Thoracic aorta (tissue), 2 donors: ENCODE measurements around the gene IL6R. TPM values are rescaled to one million over a fixed set of nuclear protein-coding genes. Genes with fewer than 3 reads are reported as not detected.

ENCODE experiments used
- ATAC-seq: fragments of 150-250 bp; one replicate; pipeline ENCODE4 v1.8.0; 2017; ENCODE audit warnings: low read depth; ENCODE audit not compliant: insufficient number of reproducible peaks, low FRiP score
- DNase-seq: peaks from one replicate; pipeline ENCODE4 v3.0.0-alpha.2; 2020; ENCODE audit warnings: low spot score
- H3K27ac ChIP-seq, 2 donors: fragments of 200-600 bp; sonication (generic); 1 replicate in 1 of 2; 2 replicates in 1 of 2; pipeline ENCODE4 v1.5.1; 2016; ENCODE audit warnings: mild to moderate bottlenecking in 2 of 2, moderate library complexity in 2 of 2
- H3K27me3 ChIP-seq: fragments of 200-600 bp; sonication (generic); replicated peaks from 2 replicates; pipeline ENCODE4 v1.6.0; 2016; ENCODE audit warnings: mild to moderate bottlenecking; ENCODE audit not compliant: insufficient read depth
- H3K36me3 ChIP-seq: fragments of 200-600 bp; sonication (generic); one replicate; pipeline ENCODE4 v1.5.1; 2016
- H3K4me1 ChIP-seq, 2 donors: fragments of 200-600 bp; sonication (generic); 1 replicate in 1 of 2; 2 replicates in 1 of 2; pipeline versions ENCODE4 v1.5.1 to v1.6.0; 2016; ENCODE audit warnings: low read depth in 2 of 2, mild to moderate bottlenecking in 1 of 2; ENCODE audit not compliant: control insufficient read depth in 1 of 2
- H3K4me3 ChIP-seq: fragments of 200-600 bp; sonication (generic); 2 replicates; pipeline ENCODE4 v1.5.1; 2016; ENCODE audit warnings: mild to moderate bottlenecking
- H3K9me3 ChIP-seq: fragments of 200-600 bp; sonication (generic); 2 replicates; pipeline ENCODE4 v1.5.1; 2016
- total RNA-seq, 2 donors: library from RNA; depleted of rRNA; stranded (reverse); fragments of >200 nt; gene quantifications; one replicate each; pipeline versions ENCODE4 v1.1.0 to v1.2.3, GENCODE V29; 2016
- TF ChIP-seq, protein P1 (sequence below): fragments of 200-600 bp; sonication (generic); IDR thresholded peaks from one replicate; pipeline ENCODE4 v1.5.1; 2019; ENCODE audit warnings: antibody characterized with exemption

The IL6R gene
- total RNA-seq, 2 donors from 2014 or later = 25.8 to 48.3 TPM

DNA sequence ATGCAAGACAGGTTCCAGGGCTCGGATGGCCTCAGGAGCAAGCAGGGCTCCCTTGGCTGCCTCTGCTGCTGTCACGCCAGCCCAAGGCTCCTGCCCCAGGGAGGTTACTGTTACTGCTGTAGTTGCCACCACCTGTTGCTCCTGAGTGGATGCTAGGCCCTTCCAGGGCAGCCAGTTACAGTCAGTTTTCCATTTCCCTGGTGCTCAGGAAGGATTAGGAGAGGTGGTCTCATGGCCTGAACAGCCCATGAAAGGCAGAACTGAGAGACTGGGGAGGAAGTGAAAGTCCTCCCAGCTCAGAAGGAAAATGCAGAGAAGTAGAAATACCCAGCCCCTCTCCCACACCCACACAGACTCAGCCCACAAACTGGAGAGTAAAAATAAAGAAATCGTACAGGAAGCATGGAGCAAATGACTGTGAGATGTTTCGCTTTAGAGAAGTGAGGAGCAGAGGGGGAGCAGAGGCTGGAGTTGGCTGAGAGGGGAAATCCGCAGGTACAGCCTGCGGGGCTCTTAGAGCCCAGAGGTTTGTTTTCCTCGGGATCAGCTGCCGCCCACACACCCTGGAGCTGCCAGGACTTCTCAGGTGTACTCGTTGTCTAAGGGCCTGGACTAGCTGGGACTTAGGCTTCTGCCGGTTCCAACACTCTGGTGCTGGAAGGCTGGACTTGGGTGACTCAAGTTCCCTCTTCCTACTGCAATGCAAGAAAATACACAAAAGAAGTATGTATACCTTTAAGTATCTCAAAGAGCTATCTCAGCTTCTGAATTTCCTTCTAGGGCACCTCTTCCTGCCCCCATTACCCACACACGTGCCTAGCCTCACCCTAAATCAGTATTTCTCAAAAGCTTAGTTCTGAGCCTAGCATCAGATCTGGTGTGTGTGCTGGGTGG lies 2.3 kb downstream of the IL6R start:
- Histone ChIP-seq H3K27me3 (no peaks in the 10 kb centered on the region), H3K4me3 (peak overlapping the region; percentile 84), H3K27ac (peak overlapping the region; percentile 23 to 90), H3K36me3 (no peaks in the 10 kb centered on the region), H3K9me3 (no peaks in the 10 kb centered on the region), H3K4me1 (peaks cover 12 to 28% of the 10 kb centered on the region in 2 donors)
- TF ChIP-seq, protein P1, sequence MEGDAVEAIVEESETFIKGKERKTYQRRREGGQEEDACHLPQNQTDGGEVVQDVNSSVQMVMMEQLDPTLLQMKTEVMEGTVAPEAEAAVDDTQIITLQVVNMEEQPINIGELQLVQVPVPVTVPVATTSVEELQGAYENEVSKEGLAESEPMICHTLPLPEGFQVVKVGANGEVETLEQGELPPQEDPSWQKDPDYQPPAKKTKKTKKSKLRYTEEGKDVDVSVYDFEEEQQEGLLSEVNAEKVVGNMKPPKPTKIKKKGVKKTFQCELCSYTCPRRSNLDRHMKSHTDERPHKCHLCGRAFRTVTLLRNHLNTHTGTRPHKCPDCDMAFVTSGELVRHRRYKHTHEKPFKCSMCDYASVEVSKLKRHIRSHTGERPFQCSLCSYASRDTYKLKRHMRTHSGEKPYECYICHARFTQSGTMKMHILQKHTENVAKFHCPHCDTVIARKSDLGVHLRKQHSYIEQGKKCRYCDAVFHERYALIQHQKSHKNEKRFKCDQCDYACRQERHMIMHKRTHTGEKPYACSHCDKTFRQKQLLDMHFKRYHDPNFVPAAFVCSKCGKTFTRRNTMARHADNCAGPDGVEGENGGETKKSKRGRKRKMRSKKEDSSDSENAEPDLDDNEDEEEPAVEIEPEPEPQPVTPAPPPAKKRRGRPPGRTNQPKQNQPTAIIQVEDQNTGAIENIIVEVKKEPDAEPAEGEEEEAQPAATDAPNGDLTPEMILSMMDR = no peak
- DNase-seq = no peak
- no peak for ATAC-seq

DNA sequence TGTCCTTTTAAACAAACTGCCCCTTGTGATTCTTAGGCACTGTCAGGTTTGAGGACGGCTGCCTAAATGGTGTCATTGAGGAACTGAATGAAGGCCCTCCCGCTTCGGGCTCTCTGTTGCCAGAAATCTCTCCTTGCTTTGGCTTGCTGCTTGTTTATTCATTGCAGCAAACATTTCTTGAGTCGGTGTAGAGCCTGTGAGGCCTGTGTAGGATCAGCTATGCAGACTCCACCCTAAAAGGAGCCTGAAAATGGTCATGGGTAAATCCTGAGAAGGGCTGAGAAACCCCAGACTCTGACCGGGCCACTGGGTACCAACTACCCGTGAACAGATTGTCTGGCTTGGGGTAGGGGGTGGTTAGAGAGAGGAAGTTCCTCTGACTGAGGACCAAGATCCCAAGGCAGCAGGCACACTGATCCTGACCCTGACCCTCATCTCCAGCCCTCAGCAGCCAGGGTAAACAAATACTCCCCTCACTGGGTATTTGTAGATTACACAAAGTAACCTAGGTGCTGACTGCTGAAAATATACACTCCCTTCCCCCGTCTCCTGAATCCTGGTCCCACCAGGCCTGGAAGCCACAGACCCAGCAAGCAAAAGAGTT lies 3.1 kb downstream of the IL6R start:
- no peak for DNase-seq
- no peaks in the 10 kb centered on the region for H3K27me3 ChIP-seq
- H3K9me3 ChIP-seq = no peaks in the 10 kb centered on the region
- H3K4me1 ChIP-seq = peaks cover 12 to 28% of the 10 kb centered on the region in 2 donors
- H3K4me3 ChIP-seq = peak overlapping the region; percentile 40
- ATAC-seq = no peak
- peak overlapping the region in 1 of 2 donors; percentile 90 for H3K27ac ChIP-seq
- H3K36me3 ChIP-seq = no peaks in the 10 kb centered on the region
- TF ChIP-seq, protein P1 = no peak

DNA sequence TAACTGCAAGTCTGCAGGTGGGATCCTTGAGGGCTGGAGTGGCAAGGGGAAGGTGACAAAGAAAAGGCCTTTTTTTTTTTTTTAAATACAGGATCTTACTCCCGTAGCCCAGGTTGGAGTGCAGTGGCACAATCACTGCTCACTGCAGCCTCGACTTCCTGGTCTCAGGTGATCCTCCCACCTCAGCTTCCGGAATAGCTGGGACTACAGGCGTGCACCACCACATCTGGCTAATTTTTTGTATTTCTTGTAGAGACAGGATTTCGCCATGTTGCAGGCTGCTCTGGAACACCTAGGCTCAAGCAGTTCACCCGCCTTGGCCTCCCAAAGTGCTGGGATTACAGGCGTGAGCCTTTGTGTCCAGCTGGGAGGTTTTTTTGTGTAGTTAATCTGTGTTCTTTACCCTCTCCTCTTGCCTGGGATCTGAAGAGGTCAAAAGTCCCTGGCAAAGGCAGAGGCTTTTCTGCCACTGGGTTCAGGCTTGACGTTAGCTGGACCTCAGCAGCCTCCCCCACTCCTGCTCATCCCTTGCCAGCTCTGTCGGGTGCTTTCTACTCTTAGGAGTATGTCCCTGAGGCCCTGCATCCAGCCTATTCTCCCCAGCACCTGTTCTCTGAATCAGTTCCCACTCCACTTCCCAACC lies 5.2 kb downstream of the IL6R start:
- TF ChIP-seq, protein P1 = no peak
- no peak overlapping the region for H3K27ac ChIP-seq
- ATAC-seq = no peak
- DNase-seq = no peak
- H3K36me3 ChIP-seq = no peaks in the 10 kb centered on the region
- no peak overlapping the region for H3K4me3 ChIP-seq
- no peaks in the 10 kb centered on the region for H3K9me3 ChIP-seq
- peaks cover 16 to 27% of the 10 kb centered on the region in 2 donors for H3K4me1 ChIP-seq
- no peaks in the 10 kb centered on the region for H3K27me3 ChIP-seq

DNA sequence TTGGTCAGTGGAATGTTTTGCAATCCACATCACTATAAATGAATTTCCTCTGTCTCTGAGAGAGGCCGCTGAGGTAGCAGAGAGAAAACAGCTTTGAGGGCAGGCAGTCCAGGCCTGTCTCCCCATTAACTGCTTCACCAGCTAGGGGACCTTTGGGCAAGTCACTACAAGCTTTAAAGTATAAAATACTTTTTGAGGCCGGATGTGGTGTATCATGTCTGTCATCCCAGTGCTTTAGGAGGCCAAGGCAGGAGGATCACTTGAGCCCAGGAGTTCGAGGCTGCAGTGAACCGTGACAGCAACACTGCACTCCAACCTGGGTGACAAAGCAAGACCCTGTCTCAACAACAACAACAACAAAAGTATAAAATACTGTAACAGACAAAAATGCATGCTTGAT lies 6.4 kb downstream of the IL6R start:
- DNase-seq = no peak
- TF ChIP-seq, protein P1 = no peak
- Histone ChIP-seq H3K27me3 (no peaks in the 10 kb centered on the region), H3K9me3 (no peaks in the 10 kb centered on the region), H3K4me1 (peaks cover 15 to 18% of the 10 kb centered on the region in 2 donors), H3K4me3 (no peak overlapping the region), H3K27ac (no peak overlapping the region), H3K36me3 (no peaks in the 10 kb centered on the region)
- no peak for ATAC-seq
